HG03159 (cell line): Measurements from ENCODE around the gene ABLIM2.

Source experiments
- ATAC-seq: cut with Tn5 transposase; IDR thresholded peaks from one replicate; pipeline ENCODE4 v1.9.1; 2021; ENCODE audit warnings: mild to moderate bottlenecking, moderate library complexity; ENCODE audit not compliant: unreplicated experiment

The ABLIM2 gene

GRCh38 chr4:7970361-7970946 is 188.2 kb downstream of the ABLIM2 start:
- ATAC-seq, result no peak

GRCh38 chr4:7968262-7968896 is 190.2 kb downstream of the ABLIM2 start:
- no peak for ATAC-seq

- ATAC-seq, result no peak
Measured at GRCh38 chr4:7967501-7968261, 190.9 kb downstream of the ABLIM2 start.

- no peak for ATAC-seq
Measured at GRCh38 chr4:7967063-7967440, 191.6 kb downstream of the ABLIM2 start.

- ATAC-seq, result no peak
Measured at GRCh38 chr4:7966281-7967062, 192.1 kb downstream of the ABLIM2 start.

GRCh38 chr4:7964890-7965662 is 193.5 kb downstream of the ABLIM2 start:
- no peak for ATAC-seq

- no peak for ATAC-seq
Measured at GRCh38 chr4:7964459-7964858, 194.2 kb downstream of the ABLIM2 start.

- ATAC-seq, result no peak
Measured at GRCh38 chr4:7963691-7964090, 194.9 kb downstream of the ABLIM2 start.

GRCh38 chr4:7962609-7963508 is 195.8 kb downstream of the ABLIM2 start:
- no peak for ATAC-seq

GRCh38 chr4:7960790-7961655 is 197.6 kb downstream of the ABLIM2 start:
- no peak for ATAC-seq

- no peak for ATAC-seq
Measured at GRCh38 chr4:7960017-7960789, 198.4 kb downstream of the ABLIM2 start.

- no peak for ATAC-seq
Measured at GRCh38 chr4:7959078-7959477, 199.5 kb downstream of the ABLIM2 start.

GRCh38 chr4:7956934-7957656 is 201.5 kb downstream of the ABLIM2 start:
- no peak for ATAC-seq

- no peak for ATAC-seq
Measured at GRCh38 chr4:7956270-7956808, 202.3 kb downstream of the ABLIM2 start.

GRCh38 chr4:7955393-7955792 is 203.2 kb downstream of the ABLIM2 start:
- ATAC-seq, result no peak

GRCh38 chr4:7952615-7953014 is 206.0 kb downstream of the ABLIM2 start:
- no peak for ATAC-seq
